ENCODE measurements around the gene ABCA3.
A peak's percentile ranks its signal among the peaks of the same experiment; 100 is the strongest.
"Not testable (repeated sequence)": the region's sequence is repeated elsewhere in the genome, so short reads cannot be mapped to it uniquely, and the experiment has no call there.

Gene ABCA3

GRCh38 chr16:2340564-2341455 is at the start of gene ABCA3:
ABCA3 (minus strand) TSS chr16:2340728; CDS start chr16:2326466, 14,262 bp downstream.
- DNase-seq (ENCODE audit: low spot score) = peak; percentile 100

GRCh38 chr16:2388875-2389433 is 48.4 kb upstream of the ABCA3 start:
- DNase-seq (ENCODE audit: low spot score) = no peak

DNA sequence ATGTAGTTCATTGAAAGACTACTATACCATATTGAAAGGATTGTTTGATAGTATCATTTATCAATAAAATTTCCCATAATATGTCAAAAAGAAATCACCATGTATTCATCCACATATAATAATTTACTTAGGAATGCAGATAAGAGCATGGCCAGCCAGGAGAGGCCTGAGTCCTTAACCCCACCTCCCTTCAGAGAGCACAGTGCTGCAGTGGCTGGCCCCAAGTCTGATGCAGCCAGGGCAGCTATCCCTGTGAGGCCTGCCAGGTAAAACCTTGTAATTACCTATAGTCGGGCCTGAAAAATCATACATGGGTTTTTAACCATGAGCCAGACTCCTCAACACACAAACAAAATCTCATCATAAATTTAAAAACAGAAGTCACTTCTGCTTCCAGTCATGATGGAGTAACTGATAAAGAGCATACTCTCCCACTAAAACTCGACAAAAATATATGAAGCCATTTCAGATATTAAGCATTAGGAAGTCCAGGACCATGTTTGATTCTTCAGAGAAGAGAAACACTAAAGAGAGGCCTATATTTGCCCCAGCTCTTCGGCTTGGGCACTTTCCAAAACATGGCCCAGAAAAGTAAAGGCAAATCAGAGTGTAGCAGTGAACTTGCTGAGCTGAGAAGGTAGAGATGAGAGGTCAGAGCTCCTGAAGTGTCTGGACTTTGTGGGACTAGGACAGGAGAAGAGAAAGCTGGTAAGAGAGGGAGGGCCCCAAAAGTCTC is 47.8 kb upstream of the ABCA3 start:
- DNase-seq (ENCODE audit: low spot score) = no peak

DNA sequence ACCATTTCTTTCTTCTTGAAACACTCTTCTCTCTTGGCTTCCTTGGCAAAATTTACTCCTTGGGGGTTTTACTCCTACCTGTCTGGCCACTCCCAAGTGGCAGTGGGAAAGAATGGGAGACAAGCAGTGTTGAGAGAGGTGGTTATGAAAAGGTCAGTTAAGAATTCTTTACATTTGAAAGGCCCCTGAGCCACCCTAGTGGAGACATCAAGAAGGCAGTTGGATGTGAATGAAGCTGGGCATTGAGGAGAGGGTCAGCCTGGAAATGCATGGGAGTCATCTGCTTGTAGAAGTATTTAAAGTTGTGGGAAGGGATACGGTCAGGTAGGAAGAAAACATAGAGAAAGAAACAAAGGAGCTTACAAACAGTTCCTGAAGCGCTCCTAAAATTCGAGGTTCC is 46.5 kb upstream of the ABCA3 start:
- no peak for DNase-seq (ENCODE audit: low spot score)

GRCh38 chr16:2385982-2386381 is 45.5 kb upstream of the ABCA3 start:
- not testable (repeated sequence) for DNase-seq (ENCODE audit: low spot score)

DNA sequence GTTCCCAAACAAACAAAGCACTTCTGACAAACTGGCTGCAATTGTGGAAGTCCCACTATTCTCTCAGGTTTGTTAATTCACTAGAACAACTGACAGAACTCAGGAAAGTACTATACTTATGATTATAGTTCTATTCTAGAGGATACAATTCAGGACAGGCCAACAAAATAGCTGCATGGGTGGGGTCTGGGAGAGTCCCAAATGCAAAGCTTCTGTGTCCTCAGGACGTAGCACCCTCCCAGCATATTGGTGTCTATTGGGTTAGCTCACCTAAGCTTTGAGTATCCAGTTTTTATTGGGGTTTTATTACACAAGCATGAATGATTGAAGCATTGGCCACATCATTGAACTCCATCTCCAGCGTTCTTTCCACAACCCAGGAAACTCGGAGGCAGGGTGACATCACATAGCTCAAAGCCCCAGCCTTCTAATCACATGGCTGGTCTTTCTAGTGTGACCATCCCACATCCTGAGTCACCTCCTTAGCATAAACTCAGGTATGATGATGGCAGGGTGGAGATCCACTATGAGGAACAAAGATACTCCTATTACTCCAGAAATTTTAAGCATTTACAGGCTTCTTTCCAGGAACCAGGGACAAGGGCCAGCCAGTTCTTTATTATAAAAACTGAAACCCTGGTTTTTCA is 44.8 kb upstream of the ABCA3 start:
- no peak for DNase-seq (ENCODE audit: low spot score)

DNA sequence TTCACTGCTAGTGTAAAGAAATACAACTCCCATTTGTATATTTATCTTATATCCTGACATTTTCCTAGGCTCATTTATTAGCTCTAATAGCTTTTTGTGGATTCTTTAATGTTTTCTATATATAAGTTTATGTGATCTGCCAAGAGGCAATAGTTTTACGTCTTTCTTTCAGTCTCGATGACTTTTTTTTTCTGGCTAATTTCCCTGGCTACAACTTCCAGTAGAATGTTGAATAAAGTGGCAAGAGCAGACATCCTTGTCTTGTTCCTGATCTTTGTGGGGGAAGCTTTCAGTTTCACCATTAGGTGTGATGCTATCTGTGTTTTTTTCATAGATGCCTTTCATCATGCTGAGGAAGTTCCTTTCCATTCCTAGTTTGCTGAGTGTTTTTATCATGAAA is 43.9 kb upstream of the ABCA3 start:
- no peak for DNase-seq (ENCODE audit: low spot score)

GRCh38 chr16:2383501-2383900 is 43.0 kb upstream of the ABCA3 start:
- DNase-seq (ENCODE audit: low spot score) = no peak

GRCh38 chr16:2374644-2375043 is 34.1 kb upstream of the ABCA3 start:
- no peak for DNase-seq (ENCODE audit: low spot score)

DNA sequence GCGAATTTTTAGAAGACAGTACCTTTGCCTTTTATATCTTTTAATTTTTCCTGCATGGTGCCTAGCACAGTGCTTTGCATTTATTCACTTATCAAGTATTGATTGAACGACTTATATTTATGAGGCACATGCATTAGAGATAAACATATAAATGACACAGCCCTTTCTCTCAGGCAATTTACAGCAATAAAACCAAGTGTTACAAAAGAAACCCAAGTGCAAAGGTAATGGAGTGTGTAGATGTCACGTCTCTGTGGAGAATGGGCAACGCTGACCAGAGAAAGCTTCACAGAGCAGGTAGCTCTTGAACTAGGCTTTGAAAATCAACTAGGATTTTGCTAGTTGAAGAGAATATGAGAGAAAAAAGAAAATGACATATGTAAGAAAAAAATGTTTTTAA is 32.6 kb upstream of the ABCA3 start:
- DNase-seq (ENCODE audit: low spot score) = no peak

- no peak for DNase-seq (ENCODE audit: low spot score)
These were observed 32.2 kb upstream of the ABCA3 start for GRCh38 chr16:2372684-2373083.

GRCh38 chr16:2371421-2371820 is 30.9 kb upstream of the ABCA3 start:
- DNase-seq (ENCODE audit: low spot score) = no peak

GRCh38 chr16:2370721-2371120 is 30.2 kb upstream of the ABCA3 start:
- DNase-seq (ENCODE audit: low spot score) = no peak

- DNase-seq (ENCODE audit: low spot score) = no peak
These were observed 26.3 kb upstream of the ABCA3 start for GRCh38 chr16:2366660-2367309.

- peak; percentile 53 for DNase-seq (ENCODE audit: low spot score)
These were observed 25.1 kb upstream of the ABCA3 start for GRCh38 chr16:2365397-2366294.

DNA sequence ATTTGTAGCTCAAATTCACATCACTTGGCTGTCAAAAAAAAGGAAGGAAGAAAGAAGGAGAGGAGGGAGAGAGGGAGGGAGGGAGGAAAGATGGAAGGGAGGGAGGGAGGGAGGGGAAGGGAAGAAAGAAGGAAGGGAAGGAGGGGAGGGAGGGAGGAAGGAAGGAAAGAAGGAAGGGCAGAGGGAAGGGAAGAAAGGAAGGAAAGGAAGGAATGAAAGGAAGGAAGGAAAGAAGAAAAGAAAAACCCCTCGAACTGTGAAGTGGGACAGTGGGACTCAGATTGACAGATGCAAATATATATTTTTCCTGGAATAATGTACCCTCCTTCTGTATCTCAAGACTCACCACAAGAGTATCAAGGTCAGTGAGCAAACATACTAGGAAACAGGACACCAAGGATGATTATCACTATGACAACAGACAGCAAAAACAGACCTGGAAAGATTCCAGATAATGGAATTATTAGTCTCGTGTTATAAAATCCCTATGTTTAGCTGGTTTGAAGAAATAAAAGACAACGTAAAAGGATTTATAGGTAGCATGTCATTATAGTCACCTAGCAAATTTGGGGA is 24.2 kb upstream of the ABCA3 start:
- DNase-seq (ENCODE audit: low spot score) = no peak

- DNase-seq (ENCODE audit: low spot score) = no peak
These were observed 21.7 kb upstream of the ABCA3 start for GRCh38 chr16:2362218-2362617.

GRCh38 chr16:2361129-2361528 is 20.6 kb upstream of the ABCA3 start:
- DNase-seq (ENCODE audit: low spot score) = no peak

DNA sequence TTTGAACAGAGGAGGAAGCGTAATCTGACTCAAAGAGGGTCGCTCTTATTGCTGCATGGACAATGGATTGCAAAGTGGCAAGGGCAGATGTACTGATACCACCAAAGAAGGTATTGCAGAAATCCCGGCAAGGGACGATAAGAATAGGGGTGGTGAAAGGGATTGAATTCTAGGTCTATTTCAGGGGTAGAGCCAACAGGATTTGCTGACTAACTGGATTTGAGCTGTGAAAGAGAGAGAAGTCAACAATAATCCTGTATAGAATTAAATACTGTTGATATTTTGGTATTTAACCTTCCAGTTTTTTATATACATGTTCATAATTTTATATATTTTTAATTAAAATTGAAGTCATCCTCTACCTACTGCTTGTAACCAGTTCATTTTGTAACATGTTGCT is 19.4 kb upstream of the ABCA3 start:
- DNase-seq (ENCODE audit: low spot score) = no peak

- DNase-seq (ENCODE audit: low spot score) = no peak
These were observed 18.3 kb upstream of the ABCA3 start for GRCh38 chr16:2358811-2359210.

DNA sequence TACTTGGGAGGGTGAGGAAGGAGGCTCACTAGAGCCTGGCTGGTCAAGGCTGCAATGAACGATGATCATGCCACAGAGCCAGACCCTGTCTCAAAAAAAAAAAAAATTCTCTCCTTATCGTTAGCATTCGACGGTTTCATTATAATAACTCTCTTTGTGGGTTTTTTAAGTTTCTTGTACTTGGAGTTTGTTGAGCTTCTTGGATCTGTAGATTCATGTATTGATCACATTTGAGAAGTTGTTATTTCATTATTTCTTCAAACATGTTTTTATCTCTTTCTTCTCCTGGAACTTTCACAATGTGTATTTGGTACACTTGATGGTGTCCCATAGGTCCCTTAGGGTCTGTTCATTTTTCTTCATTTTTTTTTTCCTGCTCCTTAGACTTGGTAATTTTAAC is 16.8 kb upstream of the ABCA3 start:
- DNase-seq (ENCODE audit: low spot score) = no peak
